Measurements from ENCODE around the gene DNAJC30.

The DNAJC30 gene

DNA sequence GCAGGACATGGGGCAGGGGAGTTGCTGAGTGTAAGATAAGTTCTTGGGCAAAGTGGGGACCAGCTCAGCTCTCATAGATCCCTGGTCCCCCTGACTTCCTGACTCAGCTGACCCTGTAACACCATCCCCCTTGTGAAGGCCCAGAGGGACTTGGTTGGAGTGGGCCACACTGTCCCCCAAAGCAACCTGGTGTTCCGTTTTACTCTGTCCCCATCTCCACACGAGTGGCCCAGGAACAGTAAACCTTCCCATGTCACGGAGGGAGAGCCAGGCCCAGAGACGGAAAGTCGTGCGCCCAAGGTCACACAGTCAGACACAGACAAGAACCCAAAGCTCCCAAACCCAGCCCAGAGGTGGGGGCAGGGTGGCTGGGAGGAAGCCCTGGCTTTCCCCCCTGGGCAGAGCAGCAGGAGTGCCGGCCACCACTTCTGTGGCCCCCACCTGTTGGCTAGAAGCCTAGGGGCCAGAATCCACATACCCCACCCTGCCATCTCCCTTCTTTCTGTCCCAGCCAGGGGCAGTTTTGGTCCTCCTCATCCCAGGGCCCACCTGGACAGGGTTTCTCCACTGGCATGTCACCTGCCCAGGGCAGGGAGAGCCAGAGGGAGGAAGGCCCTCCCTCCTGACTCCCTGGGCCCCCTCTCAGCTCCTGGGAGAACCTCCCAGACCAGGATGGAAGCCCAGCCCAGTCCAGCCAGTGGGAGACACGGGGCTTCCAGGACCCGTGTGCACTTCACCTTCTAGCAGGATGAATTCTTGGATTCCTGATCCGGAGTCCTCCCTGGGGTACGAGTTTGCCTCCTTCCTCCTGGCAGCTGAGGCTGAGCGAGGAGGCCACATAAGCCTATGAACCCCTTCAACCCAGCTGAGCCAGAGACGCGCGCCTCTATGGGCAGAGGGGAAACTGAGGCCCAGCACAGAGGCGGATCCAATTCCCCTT lies 36.2 kb downstream of the DNAJC30 start:
- no peak for DNase-seq

DNA sequence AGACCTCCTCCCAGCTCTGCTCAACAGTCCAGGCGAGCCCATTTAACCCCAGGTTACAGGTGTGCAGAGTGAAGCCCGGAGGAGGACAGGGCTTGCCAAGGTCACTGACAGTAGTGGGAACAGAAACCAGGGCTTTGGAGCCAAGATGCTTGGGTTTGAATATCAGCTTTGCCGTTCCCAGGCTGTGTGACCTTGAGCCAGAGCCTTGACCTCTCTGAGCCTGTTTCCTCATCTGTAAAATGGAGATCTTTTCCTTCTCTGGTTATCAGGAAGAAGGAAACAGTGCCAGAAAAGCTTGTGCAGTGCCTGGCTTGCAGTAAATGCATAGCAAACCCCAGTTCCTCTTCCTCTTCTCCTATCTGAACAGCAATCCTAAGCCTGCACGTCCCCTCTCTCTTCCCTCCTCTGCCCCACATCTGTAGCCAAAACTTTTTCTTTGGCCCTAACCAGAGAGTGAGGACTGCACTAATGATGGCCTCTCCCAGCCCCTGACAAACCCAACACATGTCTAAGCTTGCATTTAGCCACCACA lies 37.5 kb downstream of the DNAJC30 start:
- no peak for DNase-seq

DNA sequence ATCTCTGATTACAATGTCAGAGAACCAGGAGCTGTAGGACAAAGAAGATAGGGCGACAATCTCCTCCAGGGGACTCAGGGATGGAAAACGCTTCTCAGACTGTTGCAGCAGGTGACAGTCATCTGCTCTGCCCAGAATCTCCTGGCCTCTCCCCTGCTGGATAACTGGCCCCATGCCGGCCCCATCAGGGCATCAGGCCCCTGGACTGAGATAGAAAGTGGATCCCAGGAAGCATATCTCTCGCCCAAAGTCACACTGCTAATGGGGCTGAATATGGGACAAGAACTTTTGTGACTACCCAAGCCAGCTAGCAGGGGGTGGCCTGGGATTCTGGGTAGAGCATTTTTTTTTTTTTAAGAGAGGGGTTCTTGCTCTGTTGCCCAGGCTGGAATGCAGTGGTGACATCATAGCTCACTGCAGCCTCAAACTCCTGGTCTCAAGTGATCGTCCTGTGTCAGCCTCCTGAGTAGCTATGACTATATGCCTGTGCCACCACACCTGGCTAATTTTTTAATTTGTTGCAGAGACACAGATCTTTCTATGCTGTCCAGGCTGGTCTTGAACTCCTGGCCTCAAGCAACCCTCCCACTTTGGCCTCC lies 38.5 kb downstream of the DNAJC30 start:
- DNase-seq = no peak

DNA sequence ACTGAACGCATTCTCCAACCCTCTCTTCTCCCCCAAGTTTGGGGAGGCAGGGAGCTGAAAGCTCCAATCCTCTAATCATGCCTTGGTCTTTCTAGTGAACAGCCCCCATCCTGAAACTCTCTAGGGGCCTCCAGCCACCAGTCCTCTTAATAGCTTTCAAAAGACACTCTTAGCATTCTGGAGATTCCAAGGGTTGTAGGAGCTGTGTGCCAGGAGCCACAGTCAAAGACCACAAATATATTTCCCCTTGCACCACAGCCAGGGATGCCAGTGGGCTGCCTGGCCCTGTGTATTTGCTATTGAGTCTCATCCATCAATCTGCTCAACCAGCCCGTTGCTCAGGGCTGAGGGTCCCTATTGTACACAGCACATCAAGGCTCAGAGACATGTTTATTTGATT lies 40.4 kb downstream of the DNAJC30 start:
- no peak for DNase-seq

DNA sequence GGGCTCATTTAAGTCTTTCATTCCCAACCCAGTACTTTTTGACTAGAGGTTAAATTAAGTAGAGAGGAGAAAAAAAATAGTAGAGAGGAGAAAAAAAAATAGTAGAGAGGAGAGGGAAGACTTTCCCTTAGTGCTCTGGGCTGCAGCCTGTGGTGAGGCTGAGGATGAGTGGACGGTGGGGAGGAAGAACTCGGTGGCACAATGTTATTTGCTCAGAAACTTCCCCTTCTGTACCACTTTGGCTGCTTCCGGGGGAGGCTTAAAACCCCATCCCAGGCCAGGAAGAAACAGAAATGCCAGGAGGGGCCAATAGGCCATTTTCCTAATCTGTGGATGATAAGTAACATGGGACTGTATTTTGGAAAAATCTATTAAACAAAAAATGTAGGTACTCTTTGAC lies 44.3 kb downstream of the DNAJC30 start:
- no peak for DNase-seq

DNA sequence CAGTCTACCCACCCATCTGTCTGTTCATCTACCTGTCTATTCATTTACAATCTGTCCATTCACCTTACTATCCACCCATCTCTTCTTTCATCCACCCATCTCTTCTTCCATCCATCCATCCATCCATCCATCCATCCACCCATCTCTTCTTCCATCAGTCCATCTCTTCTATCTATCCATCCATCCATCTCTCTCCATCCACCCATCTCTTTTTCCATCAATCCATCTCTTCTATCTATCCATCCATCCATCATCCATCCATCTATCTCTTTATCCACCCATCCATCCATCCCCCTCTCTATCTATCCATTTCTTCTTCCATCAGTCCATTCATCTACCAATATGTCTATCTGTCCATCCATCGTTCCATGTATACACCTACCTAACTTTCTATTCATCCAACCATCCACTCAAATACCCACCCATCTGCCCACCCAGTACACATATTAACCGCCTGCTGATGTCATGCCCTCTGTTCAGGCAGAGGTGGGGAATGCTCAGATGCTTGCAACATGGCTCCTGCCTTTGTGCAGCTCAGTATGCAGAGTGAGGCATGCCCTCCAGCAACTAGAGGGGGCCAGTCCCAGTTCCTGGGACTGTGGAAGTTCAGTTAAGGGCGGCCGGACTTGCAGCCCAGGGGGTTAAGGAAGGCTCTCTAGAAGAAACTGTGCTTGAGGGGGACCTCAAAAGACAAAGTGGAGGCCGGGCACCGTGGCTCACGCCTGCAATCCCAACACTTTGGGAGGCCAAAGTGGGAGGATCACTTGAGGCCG lies 47.6 kb downstream of the DNAJC30 start:
- DNase-seq = no peak

DNA sequence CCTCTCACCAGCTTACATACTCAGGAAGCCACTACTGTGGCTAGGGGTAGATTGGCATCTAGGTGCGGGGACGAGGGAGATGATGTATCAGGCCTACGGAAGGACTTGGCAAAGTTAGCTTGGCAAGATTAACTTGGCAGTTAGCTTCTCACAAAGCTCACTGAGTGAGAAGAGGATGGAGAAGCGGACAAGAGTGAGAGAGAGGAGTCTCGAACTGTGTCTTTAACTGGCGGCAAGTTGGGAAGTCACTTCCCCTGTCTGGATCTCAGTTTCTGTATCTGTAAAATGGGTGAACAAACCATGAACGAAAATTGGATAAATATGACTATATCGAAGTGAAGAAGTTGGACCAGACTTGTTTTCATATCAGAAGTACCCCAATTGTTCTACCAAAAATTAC lies 49.4 kb downstream of the DNAJC30 start:
- DNase-seq = no peak

DNA sequence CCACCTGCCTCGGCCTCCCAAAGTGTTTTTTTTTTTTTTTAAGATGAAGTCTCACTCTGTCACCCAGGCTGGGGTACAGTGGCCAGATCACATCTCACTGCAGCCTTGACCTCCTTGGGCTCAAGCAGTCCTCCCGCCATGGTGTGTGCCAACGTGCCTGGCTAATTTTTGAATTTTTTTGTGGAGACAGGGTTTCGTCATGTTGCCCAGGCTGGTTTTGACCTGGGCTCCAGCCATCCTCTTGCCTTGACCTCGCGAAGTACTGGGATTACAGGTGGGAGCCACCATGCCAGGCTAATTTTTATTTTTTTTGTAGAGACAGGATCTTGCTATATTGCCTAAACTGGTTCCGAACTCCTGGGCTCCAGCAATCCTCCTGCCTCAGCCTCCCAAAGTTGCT lies 49.9 kb downstream of the DNAJC30 start:
- DNase-seq = no peak

DNA sequence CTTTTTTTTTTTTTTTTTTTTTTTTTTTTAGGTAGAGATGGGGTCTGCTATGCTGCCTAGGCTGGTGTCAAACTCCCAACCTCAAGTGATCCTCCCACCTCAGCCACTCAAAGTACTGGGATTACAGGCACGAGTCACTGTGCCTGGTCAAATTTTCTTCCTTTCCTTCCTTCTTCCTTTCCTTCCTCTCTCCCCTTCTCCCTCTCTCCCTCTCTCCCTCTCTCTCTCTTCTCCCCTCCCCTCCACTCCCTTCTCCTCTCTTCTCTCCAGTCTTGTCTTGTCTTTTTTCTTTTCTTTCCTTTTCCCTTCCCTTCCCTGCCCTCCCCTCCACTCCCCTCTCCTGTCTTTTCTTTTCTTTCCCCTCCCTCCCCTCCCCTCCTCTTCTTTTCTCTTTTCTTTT lies 51.7 kb downstream of the DNAJC30 start:
- DNase-seq = no peak

Data from CD4-positive, alpha-beta T cell treated with Interleukin-6 for 4 hours (primary cell).